HG03521 (cell line): Measurements from ENCODE around the gene CRTC3.
A peak's percentile ranks its signal among the peaks of the same experiment; 100 is the strongest.
"Not testable (repeated sequence)": the region's sequence is repeated elsewhere in the genome, so short reads cannot be mapped to it uniquely, and the experiment has no call there.

ENCODE experiments used
- ATAC-seq: cut with Tn5 transposase; IDR thresholded peaks from one replicate; pipeline ENCODE4 v1.9.1; 2021; ENCODE audit warnings: mild to moderate bottlenecking, moderate library complexity; ENCODE audit not compliant: unreplicated experiment

CRTC3 gene

DNA sequence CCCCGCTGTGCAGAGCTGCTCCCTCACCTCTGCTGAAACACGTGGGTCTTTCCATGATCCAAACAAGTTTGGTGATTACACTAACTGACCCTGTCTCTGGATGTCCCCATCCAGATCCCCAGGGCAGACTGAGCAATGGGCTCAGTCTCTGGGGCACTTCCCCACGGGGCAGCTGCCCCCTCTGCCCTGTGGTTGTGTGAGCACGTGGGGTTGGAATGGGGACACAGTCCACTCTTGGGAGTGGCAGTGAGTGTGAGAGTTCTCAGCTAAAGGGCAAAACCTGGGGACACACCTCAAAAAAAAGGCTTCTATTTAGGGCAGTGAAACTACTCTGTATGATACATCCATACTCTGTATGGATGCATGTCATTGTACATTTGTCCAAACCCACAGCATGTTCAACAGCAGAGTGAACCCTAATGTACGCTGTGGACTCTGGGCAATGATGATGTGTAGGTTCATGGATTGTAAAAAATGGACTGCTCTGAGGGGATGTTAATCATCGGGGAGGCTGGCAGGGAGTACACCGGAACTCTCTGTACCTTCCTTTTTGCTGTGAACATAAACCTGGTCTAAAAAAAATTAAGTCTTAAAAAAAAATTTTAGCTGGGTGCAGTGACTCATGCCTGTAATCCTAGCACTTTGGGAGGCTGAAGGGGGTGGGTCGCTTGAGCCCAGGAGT lies 137.5 kb downstream of the CRTC3 start:
- ATAC-seq, result no peak

DNA sequence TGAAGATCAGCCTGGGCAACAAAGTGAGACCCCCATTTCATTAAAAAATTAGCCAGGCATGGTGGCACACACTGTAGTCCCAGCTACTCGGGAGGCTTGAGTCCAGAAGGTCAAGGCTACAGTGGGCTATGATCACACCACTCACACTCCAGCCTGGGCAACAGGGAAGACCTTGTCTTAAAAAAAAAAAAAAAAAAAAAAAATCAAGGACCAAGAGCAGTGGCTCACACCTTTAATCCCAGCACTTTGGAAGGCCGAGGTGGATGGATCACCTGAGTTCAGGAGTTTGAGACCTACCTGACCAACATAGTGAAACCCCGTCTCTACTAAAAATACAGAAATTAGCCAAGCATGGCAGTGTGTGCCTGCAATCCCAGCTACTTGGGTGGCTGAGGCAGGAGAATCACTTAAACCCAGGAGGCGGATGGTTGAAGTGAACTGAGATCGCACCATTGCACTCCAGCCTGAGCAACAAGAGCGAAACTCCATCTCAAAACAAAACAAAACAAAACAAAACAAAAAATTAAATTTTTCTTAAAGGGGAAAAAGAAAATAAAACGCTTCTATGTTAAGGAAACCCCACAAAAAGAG lies 138.1 kb downstream of the CRTC3 start:
- not testable (repeated sequence) for ATAC-seq

DNA sequence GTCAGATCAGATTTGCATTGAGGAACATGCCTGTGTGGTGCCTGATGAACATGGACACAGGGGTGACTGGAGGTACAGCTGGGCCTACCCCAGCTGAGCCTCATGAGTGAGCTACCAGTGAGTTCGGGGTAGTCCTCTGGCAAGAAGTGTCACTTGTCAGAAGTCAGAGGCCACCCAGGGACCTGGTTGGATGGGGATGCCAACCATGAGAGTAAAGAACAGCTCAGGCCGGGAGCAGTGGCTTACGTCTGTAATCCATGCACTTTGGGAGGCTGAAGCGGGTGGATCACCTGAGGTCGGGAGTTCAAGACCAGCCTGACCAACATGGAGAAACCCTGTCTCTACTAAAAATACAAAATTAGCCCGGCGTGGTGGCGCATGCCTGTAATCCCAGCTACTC lies 140.9 kb downstream of the CRTC3 start:
- not testable (repeated sequence) for ATAC-seq

DNA sequence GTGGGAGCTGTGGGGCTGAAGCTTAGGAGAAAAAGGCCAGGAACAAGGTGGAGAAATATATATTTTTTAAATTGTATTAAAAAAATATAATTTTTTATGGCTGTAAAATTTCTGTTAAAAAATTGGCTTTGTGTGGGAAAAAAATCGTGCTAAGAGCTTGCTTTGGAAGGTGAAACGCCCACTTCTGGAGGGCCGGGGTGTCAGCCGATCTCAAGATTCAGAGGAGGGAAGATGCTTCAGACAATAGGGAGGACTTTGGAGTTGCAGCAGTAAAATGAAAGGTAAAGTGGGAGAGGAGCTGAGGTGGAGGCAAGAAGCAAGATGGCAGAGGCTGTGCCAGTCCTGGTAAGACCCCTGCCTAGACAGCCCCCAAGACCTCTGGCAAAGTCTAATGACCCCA lies 141.5 kb downstream of the CRTC3 start:
- ATAC-seq, result no peak

DNA sequence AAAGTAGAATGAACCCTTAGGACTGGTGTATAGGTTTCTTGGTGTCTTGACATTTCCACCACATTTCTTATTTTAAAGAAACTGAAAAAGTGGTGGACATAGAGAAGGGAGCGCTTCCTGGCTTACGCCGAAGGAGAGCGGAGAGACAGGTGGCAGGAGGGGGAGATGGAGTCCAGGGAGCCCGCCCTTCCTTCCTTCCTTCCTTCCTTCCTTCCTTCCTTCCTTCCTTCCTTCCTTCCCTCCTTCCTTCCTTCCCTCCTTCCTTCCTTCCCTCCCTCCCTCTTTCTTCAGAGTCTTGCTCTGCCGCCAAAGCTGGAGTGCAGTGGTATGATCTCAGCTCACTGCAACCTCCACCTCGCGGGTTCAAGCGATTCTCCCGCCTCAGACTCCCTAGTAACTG lies 143.6 kb downstream of the CRTC3 start:
- not testable (repeated sequence) for ATAC-seq

DNA sequence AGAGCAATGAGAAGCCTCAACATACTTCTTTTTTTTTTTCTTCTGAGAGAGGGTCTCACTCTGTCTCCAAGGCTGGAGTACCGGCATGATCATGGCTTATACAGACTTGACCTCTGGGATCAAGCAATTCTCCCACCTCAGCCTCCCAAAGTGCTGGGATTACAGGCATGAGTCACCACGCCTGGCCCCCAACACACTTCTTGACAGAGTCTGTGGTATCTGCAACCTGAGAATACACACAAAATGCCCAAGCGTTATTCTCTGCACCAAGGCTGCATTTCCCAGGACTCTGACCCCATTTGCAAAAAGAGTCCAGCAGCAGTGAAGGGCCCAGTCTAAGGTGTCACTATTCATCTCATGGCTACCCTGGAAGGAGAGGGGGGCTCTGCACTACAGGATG lies 144.8 kb downstream of the CRTC3 start:
- no peak for ATAC-seq

DNA sequence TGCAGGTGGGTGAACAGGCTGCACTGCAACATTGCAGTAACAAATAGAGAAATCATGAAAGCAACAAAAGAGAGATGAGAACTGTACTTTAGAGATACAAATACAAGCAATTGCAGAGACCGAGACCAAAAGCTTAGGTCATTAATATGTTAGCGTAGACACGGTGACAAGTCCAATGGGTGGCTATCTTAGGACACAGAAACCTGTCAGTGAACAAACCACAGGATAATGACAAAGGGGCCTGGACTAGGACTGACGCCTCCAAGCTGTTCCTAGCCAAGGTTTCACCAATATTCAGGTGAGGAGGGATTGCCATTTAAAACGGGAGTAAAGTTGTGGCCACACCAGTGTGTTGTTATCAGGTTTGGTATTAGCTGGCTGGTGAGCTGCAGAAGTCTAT lies 145.7 kb downstream of the CRTC3 start:
- ATAC-seq, result no peak

DNA sequence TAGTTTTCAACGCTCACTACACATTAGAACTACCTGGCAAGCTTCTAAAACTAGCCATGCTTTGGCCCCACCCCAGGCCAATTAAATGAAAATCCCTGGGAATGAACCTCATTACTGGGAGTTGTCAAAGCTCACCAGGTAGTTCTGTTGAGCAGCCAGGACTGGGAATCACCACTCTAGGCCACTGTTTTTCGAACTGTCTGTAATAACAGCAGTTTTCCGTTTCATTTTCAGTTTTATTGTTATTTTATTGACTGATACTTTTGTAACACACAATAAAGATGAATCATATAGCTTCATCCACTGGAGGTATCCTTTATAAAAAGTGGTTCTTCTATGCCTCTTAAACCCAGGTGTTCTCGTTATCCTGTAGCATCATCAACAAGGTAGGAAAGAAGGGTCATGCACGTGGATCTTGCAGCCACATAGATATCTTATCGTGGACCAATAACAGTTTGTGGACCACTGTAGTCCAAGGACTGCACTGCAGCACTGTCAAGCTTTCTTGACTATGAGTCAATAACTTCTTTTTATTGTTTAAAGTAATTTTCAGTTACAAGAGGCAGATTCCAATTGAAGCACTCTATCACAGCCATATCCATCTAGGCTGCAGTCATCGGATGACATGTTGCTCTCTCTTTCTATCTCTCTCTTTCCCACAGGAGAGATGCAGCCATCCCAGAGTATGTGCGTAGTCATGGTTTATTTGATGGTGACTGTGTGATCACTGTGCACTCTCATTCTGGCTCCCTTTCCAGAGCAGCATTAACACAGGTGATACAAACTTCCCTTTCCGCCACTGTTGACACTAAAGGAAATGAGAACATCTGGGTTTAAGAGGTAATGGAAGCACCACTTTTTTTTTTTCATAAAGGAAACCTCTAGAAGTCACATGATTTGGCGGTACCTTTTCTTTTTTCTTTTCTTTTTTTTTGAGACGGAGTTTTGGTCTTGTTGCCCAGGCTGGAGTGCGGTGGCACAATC lies 148.4 kb downstream of the CRTC3 start:
- ATAC-seq, result no peak

DNA sequence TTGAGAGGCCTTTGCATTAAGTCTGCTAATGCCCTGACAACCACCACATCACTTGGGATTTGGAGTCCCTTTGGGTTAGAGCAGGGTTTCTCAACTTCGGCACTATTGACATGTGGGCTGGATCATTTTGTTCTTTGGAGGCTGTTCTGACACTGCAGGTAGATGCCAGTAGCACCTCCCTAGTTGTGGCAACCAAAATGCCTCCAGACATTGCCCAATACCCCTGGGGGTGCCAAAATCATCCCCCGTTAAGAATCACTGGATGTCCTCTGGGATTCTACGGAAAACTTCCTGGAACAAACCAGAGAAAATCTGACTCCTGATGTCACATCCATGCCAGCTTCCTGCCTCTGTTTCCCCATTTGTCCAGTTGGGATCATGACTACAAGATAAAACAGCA lies 150.2 kb downstream of the CRTC3 start:
- no peak for ATAC-seq

DNA sequence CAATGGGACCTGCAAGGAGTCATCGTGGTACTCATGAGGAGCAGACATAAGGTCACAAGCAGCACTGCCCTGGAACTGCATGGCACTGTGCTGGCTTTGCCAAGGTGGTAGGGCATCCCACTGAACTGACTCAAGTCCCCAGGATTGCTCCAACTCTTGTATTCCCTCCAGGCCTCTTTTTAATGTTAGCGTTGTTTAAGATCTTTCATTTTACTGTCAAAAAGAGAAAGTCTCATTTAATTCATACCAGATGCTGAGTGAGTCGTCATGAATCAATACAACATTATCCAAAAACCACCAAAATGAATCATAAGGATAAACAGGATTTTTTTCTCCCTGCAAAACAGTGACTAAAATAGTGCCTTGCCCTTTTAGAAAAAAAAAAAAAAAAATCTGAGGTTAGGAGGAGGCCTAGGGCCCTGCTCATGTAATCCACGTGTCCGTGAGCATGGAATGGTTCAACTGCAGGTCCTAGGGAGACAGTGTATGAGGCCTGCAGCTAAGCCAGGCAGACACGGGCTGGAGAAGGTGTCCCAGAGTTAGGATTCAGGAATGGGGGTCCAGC lies 150.7 kb downstream of the CRTC3 start:
- ATAC-seq, result no peak

DNA sequence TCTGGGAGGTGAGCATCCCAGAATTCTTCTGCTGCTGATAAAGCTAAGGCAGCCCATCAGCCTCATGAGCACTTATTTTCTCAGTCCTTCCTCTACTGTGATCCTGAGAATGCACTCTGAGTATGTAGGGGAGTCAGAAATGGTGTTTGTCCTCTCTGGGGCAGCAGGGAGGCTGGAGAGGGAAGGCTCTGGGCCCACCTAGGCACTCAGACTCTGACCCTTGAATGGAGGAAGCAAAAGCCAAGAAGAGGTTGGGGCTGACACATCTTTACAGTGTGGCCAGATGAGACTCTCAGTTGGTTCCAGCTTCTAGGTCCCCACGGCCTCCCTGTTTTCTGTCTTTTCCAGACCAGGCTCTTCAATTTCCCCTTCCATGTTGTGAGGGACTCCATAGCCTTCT lies 151.3 kb downstream of the CRTC3 start:
- ATAC-seq, result no peak

DNA sequence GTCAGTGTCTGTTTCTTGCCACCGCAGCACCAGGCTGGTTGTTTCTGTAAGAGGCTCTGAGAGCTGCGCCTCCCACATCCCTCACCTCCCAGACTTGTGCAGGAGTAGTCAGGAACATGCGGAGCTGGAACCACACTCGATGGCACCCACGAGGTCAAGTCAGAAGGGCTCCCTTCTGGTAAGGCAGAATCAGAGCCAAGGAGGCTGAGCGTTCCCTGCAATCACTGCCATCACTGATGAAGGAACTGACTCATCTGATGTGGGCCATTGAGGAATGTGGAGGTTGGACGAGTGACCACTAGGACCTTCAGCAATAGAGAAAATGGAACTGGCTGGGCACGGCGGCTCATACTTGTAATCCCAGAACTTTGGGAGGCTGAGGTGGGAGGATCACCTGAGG lies 151.8 kb downstream of the CRTC3 start:
- ATAC-seq, result no peak

DNA sequence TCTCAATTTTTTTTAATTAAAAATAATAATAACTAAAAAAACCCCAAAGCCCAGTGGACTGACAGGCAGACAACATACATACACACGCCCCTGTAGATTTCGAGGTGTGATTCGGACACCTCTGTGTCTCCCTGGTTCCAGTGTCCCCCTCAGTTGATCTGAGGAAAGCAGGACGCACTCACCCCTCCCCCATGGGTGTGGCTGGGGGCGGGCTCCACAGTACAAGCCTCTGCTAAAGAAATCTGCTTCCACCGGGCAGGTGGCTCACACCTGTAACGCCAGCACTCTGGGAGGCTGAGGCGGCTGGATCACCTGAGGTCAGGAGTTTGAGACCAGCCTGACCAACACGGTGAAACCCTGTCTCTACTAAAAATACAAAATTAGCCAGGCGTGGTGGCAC lies 153.6 kb downstream of the CRTC3 start:
- no peak for ATAC-seq

DNA sequence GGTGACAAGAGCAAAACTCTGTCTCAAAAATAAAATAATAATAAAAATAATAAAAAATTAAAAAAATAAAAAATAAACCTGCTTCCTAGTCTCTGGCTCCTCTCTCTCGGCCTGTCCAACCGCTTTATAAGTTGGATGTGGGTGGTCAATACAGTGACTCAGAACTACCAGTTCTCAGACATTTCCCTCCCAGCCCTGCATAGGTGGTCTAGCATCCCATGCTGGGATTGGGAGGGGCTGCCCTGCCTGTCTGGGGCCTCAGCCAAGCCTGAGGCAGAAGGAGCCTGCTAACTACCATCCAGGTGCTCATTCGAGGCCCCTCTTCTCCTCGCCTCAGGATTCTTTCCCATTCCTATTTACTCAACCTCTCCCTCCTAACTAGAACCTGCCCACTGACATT lies 154.2 kb downstream of the CRTC3 start:
- no peak for ATAC-seq

DNA sequence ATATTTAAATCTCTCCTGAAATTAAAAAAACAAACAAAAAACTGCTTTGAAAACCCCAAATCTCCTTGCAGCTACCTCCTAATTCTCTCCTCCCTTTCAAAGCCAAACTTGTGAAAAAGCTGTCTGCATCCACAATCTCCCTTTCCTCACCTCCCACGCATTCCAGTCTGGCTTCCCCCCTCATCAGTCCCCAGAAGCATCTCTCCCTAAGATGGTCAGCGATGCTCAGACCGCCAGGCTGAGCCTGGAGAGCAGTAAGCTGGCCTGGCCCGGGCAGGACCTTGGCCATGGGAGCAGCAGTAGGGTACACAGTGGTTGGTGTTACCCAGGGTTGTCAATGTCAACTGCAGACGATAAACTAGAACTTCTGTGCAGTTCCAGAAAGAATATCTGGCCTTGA lies 154.6 kb downstream of the CRTC3 start:
- no peak for ATAC-seq

DNA sequence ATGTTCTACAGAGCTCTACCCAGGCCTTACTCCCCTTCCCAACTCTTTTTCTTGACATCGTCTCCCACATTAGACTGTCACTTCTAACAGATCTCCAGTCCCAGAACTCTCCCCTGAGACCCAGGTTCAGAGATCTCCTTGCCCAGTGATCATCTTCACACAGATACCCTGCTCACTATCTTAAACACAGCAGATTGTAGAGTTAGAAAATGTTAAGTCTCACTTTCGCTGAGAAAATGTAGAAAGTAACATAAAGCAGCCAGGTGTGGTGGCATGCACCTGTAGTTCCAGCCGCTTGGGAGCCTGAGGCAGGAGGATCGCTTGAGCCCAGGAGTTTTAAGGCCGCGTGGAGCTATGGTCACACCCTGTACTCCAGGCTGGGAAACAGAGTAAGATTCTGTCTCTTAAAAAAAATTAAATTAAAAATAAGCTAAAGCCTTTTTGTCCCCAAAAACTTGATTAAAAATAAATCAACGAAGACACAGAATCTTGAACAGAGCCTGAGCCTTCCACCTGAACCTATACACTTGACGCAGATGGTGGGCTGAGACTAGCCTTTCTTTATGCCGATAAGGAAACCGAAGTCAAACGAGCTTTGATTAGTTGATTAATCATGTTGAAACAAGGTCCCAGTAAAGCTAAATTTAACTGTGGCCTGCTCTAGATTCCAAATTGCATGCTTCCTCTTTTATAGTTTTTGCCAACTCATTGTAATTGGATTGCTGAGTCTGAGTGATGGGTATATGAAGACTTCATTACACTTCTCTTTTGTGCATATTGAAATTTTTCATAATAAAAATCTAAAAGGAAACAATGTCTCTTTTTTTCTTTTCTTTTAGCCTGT lies 156.1 kb downstream of the CRTC3 start:
- peak; percentile 13 for ATAC-seq

DNA sequence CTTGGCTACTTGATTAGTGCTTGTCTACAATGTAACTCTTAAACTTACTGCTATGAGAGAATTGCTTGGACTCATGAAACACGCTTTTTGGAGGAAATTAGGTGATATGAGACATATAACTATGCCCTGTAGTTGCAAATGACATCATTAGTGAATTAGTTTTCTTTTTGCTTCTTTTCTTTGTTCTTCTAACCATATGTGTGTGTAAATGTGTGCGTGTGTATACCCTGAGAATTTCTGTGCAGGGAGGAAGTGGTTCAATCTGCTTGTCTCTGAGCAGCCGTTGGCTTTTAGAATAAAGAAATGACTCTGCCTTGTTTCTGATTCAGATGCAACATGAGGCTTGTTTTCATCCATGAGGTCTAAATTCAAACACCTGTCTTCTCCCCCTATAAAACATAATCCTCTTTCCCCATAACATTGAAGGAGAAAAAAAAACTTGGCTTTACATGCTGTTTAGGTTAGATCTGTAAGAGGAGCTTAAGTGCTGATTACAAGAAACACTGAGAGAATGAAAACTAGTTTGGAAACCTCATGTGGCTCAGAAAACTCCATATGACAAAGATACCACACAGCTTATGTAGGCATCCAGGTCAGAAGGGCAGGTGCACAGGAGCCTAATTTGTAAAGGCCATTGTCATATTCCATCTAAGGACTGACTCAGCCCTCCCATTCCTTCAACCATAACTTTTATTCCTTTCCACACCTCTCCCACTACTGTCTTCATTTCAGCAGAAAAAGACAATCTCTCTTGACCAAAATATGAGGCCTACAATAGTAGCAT lies 156.9 kb downstream of the CRTC3 start:
- peak; percentile 78 for ATAC-seq

DNA sequence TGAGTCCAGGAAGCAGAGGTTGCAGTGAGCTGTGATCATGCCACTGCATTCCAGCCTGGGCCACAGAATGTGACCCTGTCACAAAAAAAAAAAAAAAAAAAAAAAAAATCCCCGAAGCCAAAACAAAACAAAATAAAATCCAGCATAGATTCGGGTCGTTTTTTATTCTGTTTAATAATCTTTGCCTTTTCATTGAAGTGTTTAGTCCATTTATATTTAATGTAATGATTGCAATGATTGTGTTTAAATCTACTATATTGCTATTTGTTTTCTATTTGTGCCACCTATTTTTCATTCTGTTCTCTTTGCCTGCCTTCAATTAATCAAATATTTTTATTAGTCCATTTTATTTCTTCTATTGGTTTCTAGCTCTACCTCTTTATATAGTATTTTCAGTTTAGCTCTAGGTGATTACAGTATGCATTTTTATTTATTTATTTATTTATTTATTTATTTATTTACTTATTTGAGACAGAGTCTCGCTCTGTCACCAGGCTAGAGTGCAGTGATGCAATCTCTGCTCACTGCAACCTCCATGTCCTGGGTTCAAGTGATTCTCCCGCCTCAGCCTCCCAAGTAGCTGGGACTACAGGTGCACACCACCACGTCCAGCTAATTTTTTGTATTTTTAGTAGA lies 159.7 kb downstream of the CRTC3 start:
- not testable (repeated sequence) for ATAC-seq

DNA sequence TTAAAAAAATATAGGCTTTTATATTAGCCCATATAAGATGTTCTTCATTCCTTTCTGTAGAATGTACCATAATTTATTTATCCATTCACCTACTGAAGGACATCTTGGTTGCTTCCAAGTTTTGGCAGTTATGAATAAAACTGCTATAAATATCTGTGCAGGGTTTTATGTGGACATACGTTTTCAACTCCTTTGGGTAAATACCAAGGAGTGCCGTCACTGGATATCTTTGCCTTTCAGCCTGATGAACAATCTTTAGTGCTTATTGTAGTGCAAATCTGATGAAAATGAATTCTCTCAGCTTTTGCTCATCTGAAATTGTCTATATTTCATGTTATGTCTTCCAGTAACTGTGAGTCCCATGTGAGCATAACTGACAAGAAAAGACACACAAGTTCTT lies 160.9 kb downstream of the CRTC3 start:
- ATAC-seq, result no peak
